ENCODE results near the gene GLYR1.

DNA sequence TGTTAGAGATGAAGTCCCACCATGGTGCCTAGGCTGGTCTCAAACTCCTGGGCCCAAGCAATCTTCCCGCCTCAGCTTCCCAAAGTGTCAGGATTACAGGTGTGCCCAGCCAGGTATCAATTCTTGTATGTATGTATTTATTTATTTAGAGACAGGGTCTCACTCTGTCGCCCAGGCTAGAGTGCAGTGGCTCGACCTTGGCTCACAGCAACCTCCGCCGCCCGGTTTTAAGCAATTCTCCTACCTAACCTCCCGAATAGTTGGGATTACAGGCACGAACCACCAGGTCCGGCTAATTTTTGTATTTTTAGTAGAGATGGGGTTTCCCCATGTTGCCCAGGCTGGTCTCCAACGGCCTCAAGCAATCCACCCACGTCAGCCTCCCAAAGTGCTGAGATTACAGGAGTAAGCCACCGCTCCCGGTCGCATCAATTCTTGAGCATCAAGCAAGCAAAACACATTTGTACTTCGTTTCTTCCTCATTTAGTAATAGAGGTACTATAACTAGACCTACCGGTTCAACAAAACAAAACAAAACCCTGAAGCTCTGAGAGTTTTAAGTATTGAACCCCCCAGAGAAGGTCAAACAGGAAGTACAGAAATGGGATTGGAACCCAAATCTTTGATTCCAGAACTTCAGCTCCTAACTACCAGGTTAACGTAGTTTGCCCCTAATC lies 79.1 kb downstream of the GLYR1 start:
- TF ChIP-seq ZNF114 (CRISPR knock-in tag; IDR thresholded peaks at IDR 0.05), result no peak
- TF ChIP-seq, protein P1, sequence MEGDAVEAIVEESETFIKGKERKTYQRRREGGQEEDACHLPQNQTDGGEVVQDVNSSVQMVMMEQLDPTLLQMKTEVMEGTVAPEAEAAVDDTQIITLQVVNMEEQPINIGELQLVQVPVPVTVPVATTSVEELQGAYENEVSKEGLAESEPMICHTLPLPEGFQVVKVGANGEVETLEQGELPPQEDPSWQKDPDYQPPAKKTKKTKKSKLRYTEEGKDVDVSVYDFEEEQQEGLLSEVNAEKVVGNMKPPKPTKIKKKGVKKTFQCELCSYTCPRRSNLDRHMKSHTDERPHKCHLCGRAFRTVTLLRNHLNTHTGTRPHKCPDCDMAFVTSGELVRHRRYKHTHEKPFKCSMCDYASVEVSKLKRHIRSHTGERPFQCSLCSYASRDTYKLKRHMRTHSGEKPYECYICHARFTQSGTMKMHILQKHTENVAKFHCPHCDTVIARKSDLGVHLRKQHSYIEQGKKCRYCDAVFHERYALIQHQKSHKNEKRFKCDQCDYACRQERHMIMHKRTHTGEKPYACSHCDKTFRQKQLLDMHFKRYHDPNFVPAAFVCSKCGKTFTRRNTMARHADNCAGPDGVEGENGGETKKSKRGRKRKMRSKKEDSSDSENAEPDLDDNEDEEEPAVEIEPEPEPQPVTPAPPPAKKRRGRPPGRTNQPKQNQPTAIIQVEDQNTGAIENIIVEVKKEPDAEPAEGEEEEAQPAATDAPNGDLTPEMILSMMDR (conservative IDR thresholded peaks at IDR 0.05; ENCODE audit: low read depth in 2 of 2), result no peak
- TF ChIP-seq, protein P2, sequence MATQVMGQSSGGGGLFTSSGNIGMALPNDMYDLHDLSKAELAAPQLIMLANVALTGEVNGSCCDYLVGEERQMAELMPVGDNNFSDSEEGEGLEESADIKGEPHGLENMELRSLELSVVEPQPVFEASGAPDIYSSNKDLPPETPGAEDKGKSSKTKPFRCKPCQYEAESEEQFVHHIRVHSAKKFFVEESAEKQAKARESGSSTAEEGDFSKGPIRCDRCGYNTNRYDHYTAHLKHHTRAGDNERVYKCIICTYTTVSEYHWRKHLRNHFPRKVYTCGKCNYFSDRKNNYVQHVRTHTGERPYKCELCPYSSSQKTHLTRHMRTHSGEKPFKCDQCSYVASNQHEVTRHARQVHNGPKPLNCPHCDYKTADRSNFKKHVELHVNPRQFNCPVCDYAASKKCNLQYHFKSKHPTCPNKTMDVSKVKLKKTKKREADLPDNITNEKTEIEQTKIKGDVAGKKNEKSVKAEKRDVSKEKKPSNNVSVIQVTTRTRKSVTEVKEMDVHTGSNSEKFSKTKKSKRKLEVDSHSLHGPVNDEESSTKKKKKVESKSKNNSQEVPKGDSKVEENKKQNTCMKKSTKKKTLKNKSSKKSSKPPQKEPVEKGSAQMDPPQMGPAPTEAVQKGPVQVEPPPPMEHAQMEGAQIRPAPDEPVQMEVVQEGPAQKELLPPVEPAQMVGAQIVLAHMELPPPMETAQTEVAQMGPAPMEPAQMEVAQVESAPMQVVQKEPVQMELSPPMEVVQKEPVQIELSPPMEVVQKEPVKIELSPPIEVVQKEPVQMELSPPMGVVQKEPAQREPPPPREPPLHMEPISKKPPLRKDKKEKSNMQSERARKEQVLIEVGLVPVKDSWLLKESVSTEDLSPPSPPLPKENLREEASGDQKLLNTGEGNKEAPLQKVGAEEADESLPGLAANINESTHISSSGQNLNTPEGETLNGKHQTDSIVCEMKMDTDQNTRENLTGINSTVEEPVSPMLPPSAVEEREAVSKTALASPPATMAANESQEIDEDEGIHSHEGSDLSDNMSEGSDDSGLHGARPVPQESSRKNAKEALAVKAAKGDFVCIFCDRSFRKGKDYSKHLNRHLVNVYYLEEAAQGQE (IDR thresholded peaks at IDR 0.05; ENCODE audit: unreplicated experiment), result no peak
- no peak for TF ChIP-seq EZH2 (IDR thresholded peaks at IDR 0.05; ENCODE audit: low read depth, unreplicated experiment)
- no peak for TF ChIP-seq POLR2AphosphoS5 (IDR thresholded peaks at IDR 0.05; ENCODE audit: low read depth)
- TF ChIP-seq STAT1 (IDR thresholded peaks at IDR 0.05; ENCODE audit: unreplicated experiment), result no peak
- no peak for TF ChIP-seq JUNB (IDR thresholded peaks at IDR 0.05; ENCODE audit: unreplicated experiment)
- TF ChIP-seq EZH2phosphoT487 (IDR thresholded peaks at IDR 0.05; ENCODE audit: unreplicated experiment), result no peak
- TF ChIP-seq, protein P3, sequence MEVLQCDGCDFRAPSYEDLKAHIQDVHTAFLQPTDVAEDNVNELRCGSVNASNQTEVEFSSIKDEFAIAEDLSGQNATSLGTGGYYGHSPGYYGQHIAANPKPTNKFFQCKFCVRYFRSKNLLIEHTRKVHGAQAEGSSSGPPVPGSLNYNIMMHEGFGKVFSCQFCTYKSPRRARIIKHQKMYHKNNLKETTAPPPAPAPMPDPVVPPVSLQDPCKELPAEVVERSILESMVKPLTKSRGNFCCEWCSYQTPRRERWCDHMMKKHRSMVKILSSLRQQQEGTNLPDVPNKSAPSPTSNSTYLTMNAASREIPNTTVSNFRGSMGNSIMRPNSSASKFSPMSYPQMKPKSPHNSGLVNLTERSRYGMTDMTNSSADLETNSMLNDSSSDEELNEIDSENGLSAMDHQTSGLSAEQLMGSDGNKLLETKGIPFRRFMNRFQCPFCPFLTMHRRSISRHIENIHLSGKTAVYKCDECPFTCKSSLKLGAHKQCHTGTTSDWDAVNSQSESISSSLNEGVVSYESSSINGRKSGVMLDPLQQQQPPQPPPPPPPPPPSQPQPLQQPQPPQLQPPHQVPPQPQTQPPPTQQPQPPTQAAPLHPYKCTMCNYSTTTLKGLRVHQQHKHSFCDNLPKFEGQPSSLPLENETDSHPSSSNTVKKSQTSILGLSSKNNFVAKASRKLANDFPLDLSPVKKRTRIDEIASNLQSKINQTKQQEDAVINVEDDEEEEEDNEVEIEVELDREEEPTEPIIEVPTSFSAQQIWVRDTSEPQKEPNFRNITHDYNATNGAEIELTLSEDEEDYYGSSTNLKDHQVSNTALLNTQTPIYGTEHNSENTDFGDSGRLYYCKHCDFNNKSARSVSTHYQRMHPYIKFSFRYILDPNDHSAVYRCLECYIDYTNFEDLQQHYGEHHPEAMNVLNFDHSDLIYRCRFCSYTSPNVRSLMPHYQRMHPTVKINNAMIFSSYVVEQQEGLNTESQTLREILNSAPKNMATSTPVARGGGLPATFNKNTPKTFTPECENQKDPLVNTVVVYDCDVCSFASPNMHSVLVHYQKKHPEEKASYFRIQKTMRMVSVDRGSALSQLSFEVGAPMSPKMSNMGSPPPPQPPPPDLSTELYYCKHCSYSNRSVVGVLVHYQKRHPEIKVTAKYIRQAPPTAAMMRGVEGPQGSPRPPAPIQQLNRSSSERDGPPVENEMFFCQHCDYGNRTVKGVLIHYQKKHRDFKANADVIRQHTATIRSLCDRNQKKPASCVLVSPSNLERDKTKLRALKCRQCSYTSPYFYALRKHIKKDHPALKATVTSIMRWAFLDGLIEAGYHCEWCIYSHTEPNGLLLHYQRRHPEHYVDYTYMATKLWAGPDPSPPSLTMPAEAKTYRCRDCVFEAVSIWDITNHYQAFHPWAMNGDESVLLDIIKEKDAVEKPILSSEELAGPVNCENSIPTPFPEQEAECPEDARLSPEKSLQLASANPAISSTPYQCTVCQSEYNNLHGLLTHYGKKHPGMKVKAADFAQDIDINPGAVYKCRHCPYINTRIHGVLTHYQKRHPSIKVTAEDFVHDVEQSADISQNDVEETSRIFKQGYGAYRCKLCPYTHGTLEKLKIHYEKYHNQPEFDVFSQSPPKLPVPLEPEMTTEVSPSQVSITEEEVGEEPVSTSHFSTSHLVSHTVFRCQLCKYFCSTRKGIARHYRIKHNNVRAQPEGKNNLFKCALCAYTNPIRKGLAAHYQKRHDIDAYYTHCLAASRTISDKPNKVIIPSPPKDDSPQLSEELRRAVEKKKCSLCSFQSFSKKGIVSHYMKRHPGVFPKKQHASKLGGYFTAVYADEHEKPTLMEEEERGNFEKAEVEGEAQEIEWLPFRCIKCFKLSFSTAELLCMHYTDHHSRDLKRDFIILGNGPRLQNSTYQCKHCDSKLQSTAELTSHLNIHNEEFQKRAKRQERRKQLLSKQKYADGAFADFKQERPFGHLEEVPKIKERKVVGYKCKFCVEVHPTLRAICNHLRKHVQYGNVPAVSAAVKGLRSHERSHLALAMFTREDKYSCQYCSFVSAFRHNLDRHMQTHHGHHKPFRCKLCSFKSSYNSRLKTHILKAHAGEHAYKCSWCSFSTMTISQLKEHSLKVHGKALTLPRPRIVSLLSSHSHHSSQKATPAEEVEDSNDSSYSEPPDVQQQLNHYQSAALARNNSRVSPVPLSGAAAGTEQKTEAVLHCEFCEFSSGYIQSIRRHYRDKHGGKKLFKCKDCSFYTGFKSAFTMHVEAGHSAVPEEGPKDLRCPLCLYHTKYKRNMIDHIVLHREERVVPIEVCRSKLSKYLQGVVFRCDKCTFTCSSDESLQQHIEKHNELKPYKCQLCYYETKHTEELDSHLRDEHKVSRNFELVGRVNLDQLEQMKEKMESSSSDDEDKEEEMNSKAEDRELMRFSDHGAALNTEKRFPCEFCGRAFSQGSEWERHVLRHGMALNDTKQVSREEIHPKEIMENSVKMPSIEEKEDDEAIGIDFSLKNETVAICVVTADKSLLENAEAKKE (CRISPR knock-in tag; IDR thresholded peaks at IDR 0.05), result no peak
- TF ChIP-seq NANOG (IDR thresholded peaks at IDR 0.05; ENCODE audit: borderline replicate concordance), result no peak
- no peak for TF ChIP-seq ZNF331 (CRISPR knock-in tag; IDR thresholded peaks at IDR 0.05; ENCODE audit: low read depth)
- TF ChIP-seq, protein P4, sequence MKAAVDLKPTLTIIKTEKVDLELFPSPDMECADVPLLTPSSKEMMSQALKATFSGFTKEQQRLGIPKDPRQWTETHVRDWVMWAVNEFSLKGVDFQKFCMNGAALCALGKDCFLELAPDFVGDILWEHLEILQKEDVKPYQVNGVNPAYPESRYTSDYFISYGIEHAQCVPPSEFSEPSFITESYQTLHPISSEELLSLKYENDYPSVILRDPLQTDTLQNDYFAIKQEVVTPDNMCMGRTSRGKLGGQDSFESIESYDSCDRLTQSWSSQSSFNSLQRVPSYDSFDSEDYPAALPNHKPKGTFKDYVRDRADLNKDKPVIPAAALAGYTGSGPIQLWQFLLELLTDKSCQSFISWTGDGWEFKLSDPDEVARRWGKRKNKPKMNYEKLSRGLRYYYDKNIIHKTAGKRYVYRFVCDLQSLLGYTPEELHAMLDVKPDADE (IDR thresholded peaks at IDR 0.05), result no peak

Measured in GM23338 (cell line).